HepG2 (cell line): Measurements from ENCODE around the gene SURF6. TPM values are rescaled to one million over a fixed set of nuclear protein-coding genes. Genes with fewer than 3 reads are reported as not detected.

Experiments
- ATAC-seq: fragments of 200-7000 bp; cut with Tn5 transposase; 3 replicates; pipeline ENCODE4 v1.9.1; 2020; ENCODE audit warnings: mild to moderate bottlenecking, moderate library complexity
- BruUV-seq: library from RNA; stranded (reverse); fragments of 400-500 nt; replicated peaks from 2 replicates; lab custom pipeline; 2021; lab: Mats Ljungman, UMichigan
- CTCF ChIA-PET: fragments of 300-600 bp; formaldehyde crosslinking; extraction: SDS; loops from one replicate; lab custom pipeline; 2021; ENCODE audit warnings: low total read pairs, inconsistent platforms, low intra/inter-chr PET ratio; lab: Yijun Ruan, JAX
- POLR2A ChIA-PET: fragments of 350-600 bp; sonication (Branson Sonifier 250); formaldehyde crosslinking; loops from one replicate; lab custom pipeline; 2020; ENCODE audit warnings: antibody characterized with exemption, inconsistent platforms; lab: Yijun Ruan, JAX
- DNase-seq: peaks from one replicate; pipeline ENCODE4 v3.0.0-alpha.2; 2015; ENCODE audit warnings: low spot score
- FAIRE-seq: peaks from 3 replicates; lab custom pipeline; 2011; peaks lifted over from hg19 to GRCh38; lab: Jason Lieb, UNC
- H2AFZ ChIP-seq: one replicate; pipeline ENCODE4 v1.6.1; 2011; ENCODE audit warnings: low read length, inconsistent platforms
- H3K27ac ChIP-seq: fragments of 300-600 bp; 3 replicates; pipeline ENCODE4 v1.8.0; 2011; ENCODE audit warnings: mixed run types, mild to moderate bottlenecking, mixed read lengths, low read length, inconsistent platforms; ENCODE audit not compliant: insufficient read depth; ENCODE audit errors: extremely low read length
- H3K27me3 ChIP-seq, 2 experiments: fragments of 200-600 bp in 1 of 2; 2 replicates in 1 of 2; 3 replicates in 1 of 2; pipeline versions ENCODE4 v1.6.0 to v1.8.0; 2011; ENCODE audit warnings: low read length in 2 of 2, mild to moderate bottlenecking in 2 of 2, moderate library complexity in 2 of 2, inconsistent platforms in 1 of 2; ENCODE audit not compliant: insufficient read depth in 2 of 2, control insufficient read depth in 1 of 2
- H3K36me3 ChIP-seq, 2 experiments: fragments of 200-600 bp in 1 of 2; replicated peaks in 1 of 2; 2 replicates in 1 of 2; 3 replicates in 1 of 2; pipeline versions ENCODE4 v1.5.1 to v1.8.0; 2011; ENCODE audit warnings: low read length in 2 of 2, inconsistent platforms in 1 of 2; ENCODE audit not compliant: insufficient read depth in 2 of 2, control insufficient read depth in 1 of 2
- H3K4me1 ChIP-seq: 2 replicates; pipeline ENCODE4 v1.5.1; 2012; ENCODE audit warnings: low read length, inconsistent platforms; ENCODE audit not compliant: insufficient read depth
- H3K4me2 ChIP-seq: 2 replicates; pipeline ENCODE4 v1.6.0; 2011; ENCODE audit warnings: low read depth, low read length, inconsistent platforms
- H3K4me3 ChIP-seq, 3 experiments: fragments of 200-600 bp in 1 of 3; sonication (generic), shearing (Covaris generic) in 1 of 3; replicated peaks in 1 of 3; 2 replicates each; pipeline ENCODE4 v1.5.1; 2011 to 2016; ENCODE audit warnings: low read length in 3 of 3, inconsistent platforms in 2 of 3, low read depth in 2 of 3, mild to moderate bottlenecking in 2 of 3, control low read depth in 1 of 3, mixed read lengths in 1 of 3; ENCODE audit not compliant: insufficient read depth in 1 of 3
- H3K79me2 ChIP-seq: one replicate; pipeline ENCODE4 v1.6.1; 2011; ENCODE audit warnings: low read length, inconsistent platforms; ENCODE audit not compliant: insufficient read depth
- H3K9ac ChIP-seq: 2 replicates; pipeline ENCODE4 v1.6.0; 2011; ENCODE audit warnings: mild to moderate bottlenecking, low read depth, low read length, inconsistent platforms; ENCODE audit not compliant: insufficient read depth
- H3K9me3 ChIP-seq: 2 replicates; pipeline ENCODE4 v1.5.1; 2012; ENCODE audit warnings: mild to moderate bottlenecking, low read length
- H4K20me1 ChIP-seq: 2 replicates; pipeline ENCODE4 v1.6.0; 2011; ENCODE audit warnings: inconsistent platforms, mild to moderate bottlenecking, low read length, moderate library complexity; ENCODE audit not compliant: insufficient read depth
- CHD2 ChIP-seq: IDR thresholded peaks from 2 replicates; pipeline ENCODE4 v1.6.1; 2011; ENCODE audit warnings: low read depth, low read length, improper control_type of control experiment
- IKZF4 ChIP-seq: sonication (generic); formaldehyde crosslinking; IDR thresholded peaks from 2 replicates; pipeline ENCODE4 v1.5.1; 2020; ENCODE audit warnings: borderline replicate concordance, mild to moderate bottlenecking, low read depth, missing genetic modification reagents; ENCODE audit errors: not compliant biosample characterization
- REST ChIP-seq, 2 experiments: IDR thresholded peaks; 2 replicates each; pipeline ENCODE4 v1.6.1; 2011 to 2012; ENCODE audit warnings: low read length in 2 of 2, borderline replicate concordance in 1 of 2, low read depth in 1 of 2, mild to moderate bottlenecking in 1 of 2, moderate library complexity in 1 of 2
- SALL2 ChIP-seq: sonication (generic); formaldehyde crosslinking; IDR thresholded peaks from 2 replicates; pipeline ENCODE4 v1.8.1; 2023; ENCODE audit warnings: mild to moderate bottlenecking, missing genetic modification reagents, inconsistent platforms
- SOX13 ChIP-seq, 3 experiments: fragments of 450-650 bp in 1 of 3; sonication (generic) in 1 of 3; formaldehyde crosslinking in 1 of 3; IDR thresholded peaks in 2 of 3; conservative IDR thresholded peaks in 1 of 3; 2 replicates each; pipeline versions ENCODE4 v1.5.0 to v1.6.1; 2016 to 2020; ENCODE audit warnings: antibody characterized with exemption in 1 of 3, mild to moderate bottlenecking in 1 of 3, missing compliant biosample characterization in 1 of 3, missing genetic modification reagents in 1 of 3, moderate library complexity in 1 of 3
- TEAD2 ChIP-seq: sonication (generic); formaldehyde crosslinking; IDR thresholded peaks from 2 replicates; pipeline ENCODE4 v1.9.0; 2021; ENCODE audit warnings: missing genetic modification reagents
- ZHX1 ChIP-seq: sonication (generic); formaldehyde crosslinking; IDR thresholded peaks from 2 replicates; pipeline ENCODE4 v1.8.1; 2022; ENCODE audit warnings: low read depth, mild to moderate bottlenecking, missing genetic modification reagents
- ZNF383 ChIP-seq: sonication (generic); formaldehyde crosslinking; IDR thresholded peaks from 2 replicates; pipeline ENCODE4 v1.4.0; 2020; ENCODE audit warnings: missing genetic modification reagents, mild to moderate bottlenecking, borderline replicate concordance
- ZNF7 ChIP-seq: IDR thresholded peaks from 2 replicates; pipeline ENCODE4 v1.6.1; 2016; ENCODE audit warnings: missing biosample characterization, missing genetic modification reagents
- ZNF768 ChIP-seq: sonication (generic); formaldehyde crosslinking; IDR thresholded peaks from 2 replicates; pipeline ENCODE4 v1.4.0; 2020; ENCODE audit warnings: missing genetic modification reagents
- WGBS: methylation state at CpG from one replicate; pipeline ENCODE4 v1.1.6; 2017; ENCODE audit warnings: low lambda C conversion rate; 5-methylcytosine and 5-hydroxymethylcytosine counted together
- in situ Hi-C: cut with HindIII; loops from 2 replicates; pipeline ENCODE4 v1.10.0; 2017; ENCODE audit warnings: low pct_unique_long_range_greater_than_20kb; ENCODE audit not compliant: extremely low pct_ligation_motif_present
- intact Hi-C: fragments of 100-400 bp; cut with micrococcal nuclease; formaldehyde crosslinking; loops from one replicate; pipeline ENCODE4 v1.10.0; 2022; ENCODE audit not compliant: unreplicated experiment
- polyA plus RNA-seq, 8 experiments: library from polyadenylated mRNA; depleted of rRNA in 3 of 8; stranded (reverse) in 7 of 8; unstranded in 1 of 8; fragments of >200 nt; fragmentation: Illumina TruSeq in 4 of 8; extraction: Trizol in 4 of 8; gene quantifications; 2 replicates each; pipeline versions ENCODE4 v1.2.1 to v1.2.3, GENCODE V29; 2011 to 2016; ENCODE audit warnings: low read depth in 4 of 8, missing spikeins in 1 of 8, mixed read lengths in 1 of 8; ENCODE audit not compliant: insufficient read depth in 1 of 8
- total RNA-seq, 5 experiments: library from RNA; depleted of rRNA; stranded (reverse); fragments of >200 nt; fragmentation: Illumina TruSeq; extraction: Trizol; gene quantifications; 2 replicates each; pipeline ENCODE4 v1.2.3, GENCODE V29; 2016; ENCODE audit warnings: low read depth in 1 of 5
- TF ChIP-seq, protein P1 (sequence below): sonication (generic); formaldehyde crosslinking; conservative IDR thresholded peaks from 2 replicates; pipeline ENCODE4 v1.4.0; 2020; ENCODE audit warnings: missing genetic modification reagents
- TF ChIP-seq, protein P2 (sequence below): IDR thresholded peaks from 2 replicates; pipeline ENCODE4 v1.6.1; 2016; ENCODE audit warnings: mild to moderate bottlenecking

SURF6 gene
- total and polyA plus RNA-seq, 2 of the 13 experiments (the other 11 are each of a cell fraction or from before 2014, with no cell fraction given): 5.9 to 14.7 TPM

GRCh38 chr9:133305731-133306130, 30.3 kb downstream of the SURF6 start:
- TF ChIP-seq IKZF4 (CRISPR knock-in tag) (no peak), ZNF383 (CRISPR knock-in tag) (no peak), TEAD2 (CRISPR knock-in tag) (no peak), ZNF7 (CRISPR knock-in tag) (no peak), REST (IDR thresholded peaks at IDR 0.05; ENCODE audit: borderline replicate concordance in 1 of 2, low read depth in 1 of 2, low read length in 2 of 2) (no peak), ZHX1 (no peak), SOX13 (IDR thresholded peaks at IDR 0.05) (no peak), SOX13 (CRISPR knock-in tag; conservative IDR thresholded peaks at IDR 0.05 in 1 of 2, IDR thresholded peaks at IDR 0.05 in 1 of 2) (no peak), SALL2 (CRISPR knock-in tag) (no peak), CHD2 (no peak), ZNF768 (CRISPR knock-in tag) (no peak)
- TF ChIP-seq, protein P1, sequence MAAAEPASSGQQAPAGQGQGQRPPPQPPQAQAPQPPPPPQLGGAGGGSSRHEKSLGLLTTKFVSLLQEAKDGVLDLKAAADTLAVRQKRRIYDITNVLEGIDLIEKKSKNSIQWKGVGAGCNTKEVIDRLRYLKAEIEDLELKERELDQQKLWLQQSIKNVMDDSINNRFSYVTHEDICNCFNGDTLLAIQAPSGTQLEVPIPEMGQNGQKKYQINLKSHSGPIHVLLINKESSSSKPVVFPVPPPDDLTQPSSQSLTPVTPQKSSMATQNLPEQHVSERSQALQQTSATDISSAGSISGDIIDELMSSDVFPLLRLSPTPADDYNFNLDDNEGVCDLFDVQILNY (CRISPR knock-in tag): no peak
- TF ChIP-seq, protein P2, sequence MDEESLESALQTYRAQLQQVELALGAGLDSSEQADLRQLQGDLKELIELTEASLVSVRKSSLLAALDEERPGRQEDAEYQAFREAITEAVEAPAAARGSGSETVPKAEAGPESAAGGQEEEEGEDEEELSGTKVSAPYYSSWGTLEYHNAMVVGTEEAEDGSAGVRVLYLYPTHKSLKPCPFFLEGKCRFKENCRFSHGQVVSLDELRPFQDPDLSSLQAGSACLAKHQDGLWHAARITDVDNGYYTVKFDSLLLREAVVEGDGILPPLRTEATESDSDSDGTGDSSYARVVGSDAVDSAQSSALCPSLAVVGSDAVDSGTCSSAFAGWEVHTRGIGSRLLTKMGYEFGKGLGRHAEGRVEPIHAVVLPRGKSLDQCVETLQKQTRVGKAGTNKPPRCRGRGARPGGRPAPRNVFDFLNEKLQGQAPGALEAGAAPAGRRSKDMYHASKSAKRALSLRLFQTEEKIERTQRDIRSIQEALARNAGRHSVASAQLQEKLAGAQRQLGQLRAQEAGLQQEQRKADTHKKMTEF (CRISPR knock-in tag): no peak
- H3K27ac ChIP-seq: no peak overlapping the region
- H3K4me2 ChIP-seq: no peak overlapping the region
- WGBS: 69% methylated on average over 17 of the region's 23 CpGs
- H3K4me1 ChIP-seq: no peaks in the 10 kb centered on the region
- no TSS peak for BruUV-seq
- H3K79me2 ChIP-seq: no peaks in the 10 kb centered on the region
- DNase-seq (no peak), ATAC-seq (no peak), FAIRE-seq (no peak)
- no peak overlapping the region for H3K4me3 ChIP-seq
- ChIA-PET CTCF (no interaction called here), POLR2A (no interaction called here)
- H3K9ac ChIP-seq: no peak overlapping the region
- peaks cover 1 to 29% of the 10 kb centered on the region in 2 experiments; a peak in 3 of 5 replicates for H3K27me3 ChIP-seq
- H2AFZ ChIP-seq: no peak overlapping the region
- in situ Hi-C loops: no loop called here
- intact Hi-C loops: no loop called here
- H3K36me3 ChIP-seq: no peaks in the 10 kb centered on the region
- H4K20me1 ChIP-seq: no peaks in the 10 kb centered on the region
- no peaks in the 10 kb centered on the region for H3K9me3 ChIP-seq
